GM23248 (cell line): ENCODE data around the gene SRPK3.

ENCODE experiments used
- EZH2 ChIP-seq: fragments of 200-600 bp; sonication (generic); IDR thresholded peaks from 2 replicates; pipeline ENCODE4 v1.6.1; 2018; ENCODE audit warnings: antibody characterized with exemption, mild to moderate bottlenecking; ENCODE audit not compliant: insufficient read depth, poor library complexity, severe bottlenecking
- EZH2phosphoT487 ChIP-seq: fragments of 200-600 bp; sonication (generic); IDR thresholded peaks from 2 replicates; pipeline ENCODE4 v1.6.1; 2018; ENCODE audit warnings: antibody characterized with exemption, moderate library complexity, mild to moderate bottlenecking, low read depth; ENCODE audit not compliant: insufficient read depth

DNA sequence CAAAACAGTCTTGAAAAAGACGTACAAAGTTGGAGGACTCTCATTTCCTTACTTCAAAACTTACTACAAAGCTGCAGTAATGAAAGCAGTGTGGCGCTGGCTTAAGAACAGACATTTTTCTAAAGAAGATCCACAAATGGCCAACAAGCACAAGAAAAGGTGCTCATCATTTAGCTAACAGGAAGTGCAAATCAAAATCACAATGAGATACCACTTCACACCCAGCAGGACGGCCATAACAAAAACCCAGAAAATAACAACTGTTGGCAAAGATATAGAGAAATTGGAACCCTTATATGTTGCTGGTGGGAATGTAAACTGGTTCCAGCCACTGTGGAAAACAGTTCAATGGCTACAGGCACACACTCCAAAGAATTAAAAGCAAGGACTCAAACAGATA lies 46.2 kb downstream of the SRPK3 start:
- no peak for TF ChIP-seq EZH2
- TF ChIP-seq EZH2phosphoT487, result no peak
